ENCODE results near the gene GRIA3. TPM values are rescaled to one million over a fixed set of nuclear protein-coding genes. Genes with fewer than 3 reads are reported as not detected.
"Not testable (repeated sequence)": the region's sequence is repeated elsewhere in the genome, so short reads cannot be mapped to it uniquely, and the experiment has no call there.

The GRIA3 gene
- total RNA-seq, 1 donor from 2014 or later: not detected

- intact Hi-C loops (cut with micrococcal nuclease): no loop called here
These were observed 155.3 kb downstream of the GRIA3 start for GRCh38 chrX:123339221-123339905.

GRCh38 chrX:123340696-123341095 is 156.6 kb downstream of the GRIA3 start:
- intact Hi-C loops (cut with micrococcal nuclease): no loop called here

- intact Hi-C loops (cut with micrococcal nuclease): no loop called here
These were observed 164.4 kb downstream of the GRIA3 start for GRCh38 chrX:123348468-123348867.

DNA sequence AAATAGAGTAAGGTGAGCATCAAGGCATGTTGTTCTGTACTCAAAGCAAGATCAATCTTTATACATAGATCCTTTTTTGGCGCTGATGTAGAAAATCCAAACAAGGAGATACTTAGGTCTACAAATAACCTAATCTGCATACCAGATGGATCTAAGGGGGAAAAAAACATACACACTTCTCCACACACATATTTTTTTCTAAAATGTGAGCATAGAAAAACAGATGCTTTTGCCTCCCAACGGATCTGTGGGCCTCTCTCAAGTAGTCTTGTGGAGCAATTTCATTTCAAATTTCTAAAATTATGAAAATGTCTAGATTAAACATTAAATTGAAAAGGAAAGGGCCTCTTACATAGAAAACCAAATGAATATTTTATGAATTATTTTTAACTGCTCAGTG is 166.1 kb downstream of the GRIA3 start:
- intact Hi-C loops (cut with micrococcal nuclease): no loop called here

DNA sequence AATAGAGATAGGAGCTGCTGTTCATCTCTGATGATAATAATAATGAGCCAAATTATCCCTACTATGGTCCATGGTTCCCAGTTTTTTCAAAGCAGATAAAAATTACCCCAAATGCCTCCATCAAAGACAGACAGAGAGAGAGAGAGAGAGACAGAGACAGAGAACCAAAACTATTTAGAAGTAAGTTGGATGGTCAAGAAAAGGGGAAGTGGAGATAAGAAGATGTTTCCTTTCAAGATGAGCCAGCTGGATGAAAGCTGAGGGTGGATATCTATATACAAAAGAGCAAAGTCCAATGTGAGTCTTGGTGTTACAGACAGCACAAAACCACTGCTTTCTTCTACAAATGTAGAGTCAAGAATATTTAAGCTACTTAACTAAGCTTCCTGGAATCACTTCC is 173.9 kb downstream of the GRIA3 start:
- intact Hi-C loops (cut with micrococcal nuclease): no loop called here

DNA sequence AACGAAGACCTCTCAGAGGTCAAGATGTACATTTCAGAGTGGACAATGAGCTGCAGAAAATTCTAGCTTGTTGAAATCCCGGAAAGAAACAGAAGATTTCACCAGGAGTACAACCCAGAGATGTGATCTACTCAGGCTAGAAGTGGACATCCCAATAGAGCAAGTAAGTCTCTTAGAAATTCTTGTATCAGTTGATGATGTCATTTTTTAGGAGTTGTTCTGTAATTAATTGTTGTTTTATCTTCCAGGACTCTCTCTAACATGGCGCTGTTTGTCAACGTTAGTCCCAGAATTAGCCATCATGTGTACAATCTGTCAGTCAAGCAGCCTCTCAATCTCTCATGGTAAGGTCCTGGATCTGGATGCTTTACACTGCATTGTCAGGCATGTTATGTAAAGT is 174.4 kb downstream of the GRIA3 start:
- intact Hi-C loops (cut with micrococcal nuclease): no loop called here

- intact Hi-C loops (cut with micrococcal nuclease): no loop called here
These were observed 177.3 kb downstream of the GRIA3 start for GRCh38 chrX:123361371-123361770.

DNA sequence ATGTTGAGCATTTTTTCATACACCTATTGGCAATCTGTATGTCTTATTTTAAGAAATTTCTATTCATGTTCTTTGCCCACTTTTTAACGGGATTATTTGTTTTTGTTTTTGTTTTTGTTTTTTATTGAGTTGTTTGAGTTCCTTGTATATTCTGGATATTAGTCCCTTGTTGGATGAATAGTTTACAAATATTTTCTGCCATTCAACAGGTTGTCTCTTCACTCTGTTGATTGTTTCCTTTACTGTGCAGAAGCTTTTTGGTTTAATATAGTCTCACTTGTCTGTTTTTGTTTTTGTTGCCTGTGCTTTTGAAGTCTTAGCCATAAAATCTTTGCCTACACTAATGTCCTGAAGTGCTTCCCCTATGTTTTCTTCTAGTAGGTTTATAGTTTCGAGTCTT is 202.1 kb downstream of the GRIA3 start:
- intact Hi-C loops (cut with micrococcal nuclease): not testable (repeated sequence)

DNA sequence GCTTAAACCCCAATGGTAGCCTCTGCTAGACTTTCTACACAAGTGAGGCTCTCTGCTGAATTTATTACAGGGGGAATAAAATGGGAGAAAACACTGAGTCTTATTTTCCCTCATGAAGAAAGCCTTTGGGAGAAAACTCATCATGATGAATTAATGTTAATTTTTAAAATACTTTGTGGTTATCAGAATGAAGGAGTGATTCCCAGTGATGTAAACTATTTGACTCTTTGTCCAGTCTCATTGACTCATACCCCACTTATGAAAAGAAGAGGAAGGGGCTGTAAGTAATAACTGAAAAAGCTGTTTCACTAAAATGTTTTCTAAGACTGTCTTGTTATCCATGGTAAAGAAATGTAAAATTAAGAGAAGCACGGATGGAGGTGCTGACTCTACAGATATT is 208.8 kb downstream of the GRIA3 start:
- intact Hi-C loops (cut with micrococcal nuclease): no loop called here

DNA sequence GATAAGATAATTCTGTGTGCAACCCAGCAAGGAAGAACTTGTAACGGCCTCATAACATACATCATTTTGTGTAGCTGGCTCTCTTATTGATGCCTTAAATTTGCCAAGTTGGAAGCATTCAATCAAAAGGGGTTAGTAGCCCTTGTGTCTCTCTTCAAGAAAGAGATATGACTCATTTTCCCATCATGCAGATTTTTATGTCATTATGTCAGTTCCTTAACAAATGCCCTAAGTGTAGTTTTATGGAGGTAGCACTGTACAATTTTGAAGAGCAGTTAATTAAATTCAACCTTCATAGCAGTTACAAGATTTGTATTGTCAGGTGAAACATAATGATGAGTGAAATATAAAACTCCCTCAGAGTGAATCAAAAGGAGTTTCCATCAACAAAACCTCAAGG is 215.6 kb downstream of the GRIA3 start:
- intact Hi-C loops (cut with micrococcal nuclease): no loop called here

- intact Hi-C loops (cut with micrococcal nuclease): no loop called here
These were observed 221.2 kb downstream of the GRIA3 start for GRCh38 chrX:123405231-123405630.

DNA sequence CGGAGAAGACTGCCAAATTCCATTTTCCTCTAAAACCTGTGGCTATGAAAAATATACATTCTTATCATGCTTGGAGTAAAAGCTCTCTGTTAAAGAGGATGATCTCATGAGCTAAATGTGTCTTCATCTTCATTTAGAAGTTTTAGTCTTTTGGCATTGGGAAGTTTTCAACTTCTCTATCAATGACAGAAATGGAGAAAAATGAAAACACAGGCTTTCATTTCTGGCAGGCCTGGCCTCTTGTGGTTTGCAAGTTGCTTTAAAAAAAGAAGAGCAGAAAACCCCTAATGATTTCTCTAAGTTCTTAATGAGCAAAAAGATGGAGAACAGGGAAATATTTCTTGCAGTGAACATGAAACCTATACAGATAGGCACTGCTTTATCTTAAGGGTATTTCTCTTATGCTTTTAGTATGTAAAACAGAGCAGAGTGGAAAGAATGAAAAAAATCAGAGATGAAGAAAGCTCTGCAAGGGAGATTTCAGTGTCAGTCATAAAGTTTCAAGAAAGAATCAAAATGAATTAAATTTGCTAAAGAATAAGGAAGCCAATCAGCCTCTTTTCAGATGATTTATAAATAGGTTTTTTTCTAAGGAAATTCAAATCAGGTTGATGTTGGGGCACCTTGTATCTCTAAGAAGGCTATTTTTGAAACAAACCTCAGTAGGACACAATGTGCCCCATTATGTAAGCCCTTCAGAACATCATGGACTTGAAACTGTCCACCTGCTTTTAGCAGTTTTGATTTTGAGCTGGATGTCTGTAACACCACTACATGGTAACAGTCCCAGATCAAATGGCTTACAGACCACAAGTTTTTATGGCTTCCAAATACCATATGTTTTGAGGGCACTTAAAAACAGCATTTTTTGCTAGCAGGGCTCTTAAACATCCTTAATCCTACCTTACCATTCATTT is 225.0 kb downstream of the GRIA3 start:
- intact Hi-C loops (cut with micrococcal nuclease): no loop called here

GRCh38 chrX:123422875-123423274 is 238.8 kb downstream of the GRIA3 start:
- intact Hi-C loops (cut with micrococcal nuclease): no loop called here

- intact Hi-C loops (cut with micrococcal nuclease): no loop called here
These were observed 240.5 kb downstream of the GRIA3 start for GRCh38 chrX:123424546-123424945.

- intact Hi-C loops (cut with micrococcal nuclease): no loop called here
These were observed 241.4 kb downstream of the GRIA3 start for GRCh38 chrX:123425471-123425870.

DNA sequence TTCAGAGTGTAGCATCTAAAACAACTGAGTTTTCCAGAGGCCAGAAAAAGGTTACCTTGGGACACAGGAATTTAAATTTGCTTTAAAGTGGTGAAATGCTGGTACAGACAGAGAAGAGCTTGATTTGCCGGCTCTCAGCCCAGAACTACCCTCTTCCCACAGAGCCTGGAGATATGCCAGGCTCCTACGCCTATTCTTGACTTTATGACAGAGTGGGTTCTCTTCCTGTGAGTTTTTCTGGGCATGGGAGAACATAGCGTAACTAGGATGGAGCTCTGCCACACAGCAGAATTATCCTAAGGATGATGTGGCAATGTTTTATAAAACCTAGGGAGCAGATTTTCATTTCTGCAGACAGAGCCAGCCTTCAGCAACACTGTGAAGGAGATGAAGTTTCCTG is 241.8 kb downstream of the GRIA3 start:
- intact Hi-C loops (cut with micrococcal nuclease): no loop called here

- intact Hi-C loops (cut with micrococcal nuclease): no loop called here
These were observed 248.5 kb downstream of the GRIA3 start for GRCh38 chrX:123432361-123433150.

GRCh38 chrX:123436512-123437136 is 252.5 kb downstream of the GRIA3 start:
- intact Hi-C loops (cut with micrococcal nuclease): no loop called here

DNA sequence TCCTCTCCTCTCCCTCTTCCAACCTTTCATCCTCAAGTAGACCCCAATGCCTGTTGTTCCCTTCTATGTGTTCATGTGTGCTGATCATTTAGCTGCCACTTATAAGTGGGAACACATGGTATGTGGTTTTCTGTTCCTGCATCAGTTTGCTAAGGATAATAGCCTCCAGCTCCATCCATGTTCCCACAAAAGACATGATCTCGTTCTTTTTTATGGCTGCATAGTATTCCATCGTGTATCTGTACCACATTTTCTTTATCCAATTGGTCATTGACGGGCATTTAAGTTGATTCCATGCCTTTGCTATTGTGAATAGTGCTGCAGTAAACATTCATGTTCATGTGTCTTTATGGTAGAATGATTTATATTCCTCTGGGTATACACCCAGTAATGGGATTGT is 255.8 kb downstream of the GRIA3 start:
- intact Hi-C loops (cut with micrococcal nuclease): not testable (repeated sequence)

GRCh38 chrX:123442764-123443163 is 258.7 kb downstream of the GRIA3 start:
- intact Hi-C loops (cut with micrococcal nuclease): no loop called here

GRCh38 chrX:123447506-123447905 is 263.4 kb downstream of the GRIA3 start:
- intact Hi-C loops (cut with micrococcal nuclease): no loop called here
